AG04450 (cell line): ENCODE data around the gene DMD. TPM values are rescaled to one million over a fixed set of nuclear protein-coding genes. Genes with fewer than 3 reads are reported as not detected.

ENCODE experiments used
- CTCF ChIA-PET: fragments of 300-600, 350-600 bp; formaldehyde crosslinking; extraction: SDS; loops from one replicate; lab custom pipeline; 2022; ENCODE audit warnings: antibody characterized with exemption, inconsistent platforms; lab: Charles Lee
- POLR2A ChIA-PET: fragments of 350-600 bp; formaldehyde crosslinking; extraction: SDS; loops from one replicate; lab custom pipeline; 2021; ENCODE audit warnings: antibody characterized with exemption, inconsistent platforms; lab: Yijun Ruan, JAX
- DNase-seq: peaks from one replicate; pipeline ENCODE4 v3.0.0-alpha.2; 2011; ENCODE audit warnings: low read depth, low spot score
- H3K27ac ChIP-seq: one replicate; pipeline ENCODE4 v1.5.1; 2012; ENCODE audit warnings: low read depth, low read length, control low read depth
- H3K27me3 ChIP-seq: one replicate; pipeline ENCODE4 v1.6.0; 2012; ENCODE audit warnings: low read length; ENCODE audit not compliant: control insufficient read depth, insufficient read depth
- H3K4me3 ChIP-seq: 2 replicates; pipeline ENCODE4 v1.5.1; 2011; ENCODE audit warnings: mild to moderate bottlenecking, low read depth, low read length, control low read depth
- H3K9me3 ChIP-seq: 2 replicates; pipeline ENCODE4 v1.5.1; 2012; ENCODE audit warnings: low read length; ENCODE audit not compliant: control insufficient read depth, insufficient read depth
- CTCF ChIP-seq: IDR thresholded peaks from 2 replicates; pipeline ENCODE4 v1.5.1; 2011; ENCODE audit warnings: low read depth, low read length, control low read depth, inconsistent platforms
- polyA plus RNA-seq: library from polyadenylated mRNA; depleted of rRNA; stranded (reverse); fragments of >200 nt; gene quantifications from 2 replicates; pipeline ENCODE4 v1.2.3, GENCODE V29; 2011

The DMD gene
- polyA plus RNA-seq, 1 experiment = 7.6 TPM

- H3K4me3 ChIP-seq = no peak overlapping the region
- no peak for TF ChIP-seq CTCF
- ChIA-PET POLR2A (no interaction called here), CTCF (no interaction called here)
- H3K9me3 ChIP-seq = no peaks in the 10 kb centered on the region
- no peak overlapping the region for H3K27ac ChIP-seq
- no peak for DNase-seq
- no peaks in the 10 kb centered on the region for H3K27me3 ChIP-seq
Observed at GRCh38 chrX:32851556-32851955, 359.8 kb downstream of the DMD start.

GRCh38 chrX:32847921-32848320, 363.4 kb downstream of the DMD start:
- H3K4me3 ChIP-seq = no peak overlapping the region
- H3K27ac ChIP-seq = no peak overlapping the region
- H3K27me3 ChIP-seq = no peaks in the 10 kb centered on the region
- no peaks in the 10 kb centered on the region; the same call in 1 of the 2 replicates for H3K9me3 ChIP-seq
- TF ChIP-seq CTCF = no peak
- POLR2A ChIA-PET = no interaction called here
- DNase-seq = no peak
- CTCF ChIA-PET = no interaction called here

GRCh38 chrX:32842053-32842452, 369.3 kb downstream of the DMD start:
- no peak overlapping the region for H3K4me3 ChIP-seq
- POLR2A ChIA-PET = no interaction called here
- no peak for TF ChIP-seq CTCF
- H3K27ac ChIP-seq = no peak overlapping the region
- no peaks in the 10 kb centered on the region; the same call in 1 of the 2 replicates for H3K9me3 ChIP-seq
- CTCF ChIA-PET = no interaction called here
- DNase-seq = no peak
- no peaks in the 10 kb centered on the region for H3K27me3 ChIP-seq

GRCh38 chrX:32839781-32840180, 371.6 kb downstream of the DMD start:
- DNase-seq = no peak
- Histone ChIP-seq H3K4me3 (no peak overlapping the region), H3K27me3 (no peaks in the 10 kb centered on the region), H3K27ac (no peak overlapping the region), H3K9me3 (no peaks in the 10 kb centered on the region; the same call in 1 of the 2 replicates)
- no peak for TF ChIP-seq CTCF
- CTCF ChIA-PET = no interaction called here
- POLR2A ChIA-PET = no interaction called here

GRCh38 chrX:32825009-32825408, 386.3 kb downstream of the DMD start:
- Histone ChIP-seq H3K4me3 (no peak overlapping the region), H3K9me3 (no peaks in the 10 kb centered on the region), H3K27ac (no peak overlapping the region), H3K27me3 (no peaks in the 10 kb centered on the region)
- no peak for TF ChIP-seq CTCF
- ChIA-PET CTCF (no interaction called here), POLR2A (no interaction called here)
- no peak for DNase-seq
